Ectodermal cell (in vitro differentiated cells): Measurements from ENCODE around the gene RHOG.
"Not testable (repeated sequence)": the region's sequence is repeated elsewhere in the genome, so short reads cannot be mapped to it uniquely, and the experiment has no call there.

Experiments
- H3K27ac ChIP-seq: 2 replicates; pipeline ENCODE4 v1.7.0; 2013; ENCODE audit warnings: mild to moderate bottlenecking, low read depth, low read length; ENCODE audit not compliant: insufficient read depth, poor library complexity, severe bottlenecking
- H3K27me3 ChIP-seq: 2 replicates; pipeline ENCODE4 v1.7.0; 2013; ENCODE audit warnings: mild to moderate bottlenecking, low read length; ENCODE audit not compliant: insufficient read depth, control insufficient read depth, poor library complexity, severe bottlenecking
- H3K36me3 ChIP-seq: one replicate; pipeline ENCODE4 v1.7.0; 2013; ENCODE audit warnings: low read length; ENCODE audit not compliant: control insufficient read depth, insufficient read depth
- H3K4me1 ChIP-seq: one replicate; pipeline ENCODE4 v1.7.0; 2013; ENCODE audit warnings: low read length; ENCODE audit not compliant: control insufficient read depth, insufficient read depth
- H3K4me3 ChIP-seq: 2 replicates; pipeline ENCODE4 v1.7.0; 2013; ENCODE audit warnings: low read depth, low read length, control low read depth; ENCODE audit not compliant: insufficient read depth
- H3K9me3 ChIP-seq: 2 replicates; pipeline ENCODE4 v1.7.0; 2013; ENCODE audit warnings: mild to moderate bottlenecking, low read length, moderate library complexity; ENCODE audit not compliant: control insufficient read depth
- WGBS, 2 experiments: methylation state at CpG; one replicate each; pipeline ENCODE4 v1.1.7; 2013; ENCODE audit warnings: missing lambda C conversion rate in 2 of 2; 5-methylcytosine and 5-hydroxymethylcytosine counted together

RHOG gene

DNA sequence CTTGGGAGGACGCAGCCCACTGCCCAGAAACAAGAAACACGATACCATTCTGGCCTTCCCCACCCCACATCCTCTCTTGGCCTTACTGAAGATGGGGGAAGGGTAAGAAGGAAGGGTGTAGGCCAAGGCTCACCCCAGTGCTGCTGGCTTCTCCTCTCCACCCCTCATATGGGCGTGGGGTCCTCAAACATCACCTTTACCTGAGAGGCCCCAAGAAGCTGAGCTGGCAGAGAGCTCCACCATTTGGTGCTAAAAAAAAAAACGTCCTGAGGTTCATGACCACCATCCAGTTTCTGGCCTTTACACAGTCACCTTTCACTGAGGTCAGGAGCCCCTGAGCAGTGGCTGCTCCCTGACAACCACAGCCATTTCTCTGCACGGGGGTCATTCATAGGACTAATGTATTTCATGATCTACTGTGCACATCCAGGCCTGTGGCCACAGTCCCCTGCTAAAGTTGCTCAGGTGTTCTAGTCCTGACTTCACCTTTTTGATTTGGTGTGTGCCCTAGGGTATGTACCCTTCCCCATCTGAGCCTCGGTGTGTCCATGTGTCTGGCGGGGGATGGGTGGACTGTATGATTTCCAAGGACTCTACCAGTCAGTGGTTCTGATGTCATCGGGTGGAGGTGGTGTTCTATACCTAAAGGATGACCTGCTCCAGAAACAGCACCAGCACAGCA lies 15.1 kb downstream of the RHOG start:
- Histone ChIP-seq H3K36me3 (peaks cover 7% of the 10 kb centered on the region), H3K4me1 (peaks cover 6% of the 10 kb centered on the region), H3K27ac (no peak overlapping the region), H3K27me3 (no peaks in the 10 kb centered on the region), H3K4me3 (no peak overlapping the region), H3K9me3 (no peaks in the 10 kb centered on the region)
- 81 to 84% methylated on average over 7 to 8 of the region's 8 CpGs for WGBS, 2 experiments

GRCh38 chr11:3824714-3825472 lies 15.9 kb downstream of the RHOG start:
- WGBS, 2 experiments: 74 to 78% methylated on average over 18 of the region's 18 CpGs
- Histone ChIP-seq H3K4me3 (no peak overlapping the region), H3K36me3 (peaks cover 7% of the 10 kb centered on the region), H3K27ac (no peak overlapping the region), H3K27me3 (no peaks in the 10 kb centered on the region), H3K9me3 (no peaks in the 10 kb centered on the region), H3K4me1 (peaks cover 6% of the 10 kb centered on the region)

DNA sequence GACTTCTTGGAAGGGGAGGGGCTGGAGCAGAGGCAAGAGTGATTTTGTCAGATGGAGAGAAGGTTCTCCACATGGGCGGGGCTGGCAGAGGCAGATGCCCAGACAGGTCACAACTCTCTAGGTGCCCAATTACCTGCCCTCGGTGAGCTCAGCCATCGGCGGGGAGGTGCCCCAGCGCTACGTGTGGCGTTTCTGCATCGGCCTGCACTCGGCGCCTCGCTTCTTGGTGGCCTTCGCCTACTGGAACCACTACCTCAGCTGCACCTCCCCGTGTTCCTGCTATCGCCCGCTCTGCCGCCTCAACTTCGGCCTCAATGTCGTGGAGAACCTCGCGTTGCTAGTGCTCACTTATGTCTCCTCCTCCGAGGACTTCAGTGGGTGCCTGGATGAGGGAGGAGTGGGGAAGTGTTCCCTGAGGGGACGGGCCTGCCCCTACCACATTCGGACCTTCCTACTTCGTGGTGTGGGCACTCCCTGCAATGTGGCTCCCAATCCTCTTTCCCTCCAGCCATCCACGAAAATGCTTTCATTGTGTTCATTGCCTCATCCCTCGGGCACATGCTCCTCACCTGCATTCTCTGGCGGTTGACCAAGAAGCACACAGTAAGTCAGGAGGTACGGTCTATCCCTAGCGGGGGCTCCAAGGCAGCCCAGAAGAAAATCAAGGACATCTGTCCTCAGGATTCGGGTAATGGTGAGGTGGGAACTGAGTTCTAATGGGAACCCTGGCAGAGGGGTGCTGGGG lies 16.8 kb downstream of the RHOG start:
- no peaks in the 10 kb centered on the region for H3K9me3 ChIP-seq
- 95% methylated on average over 30 of the region's 30 CpGs for WGBS, 2 experiments
- H3K4me1 ChIP-seq: peaks cover 6% of the 10 kb centered on the region
- H3K36me3 ChIP-seq: peaks cover 7% of the 10 kb centered on the region
- no peak overlapping the region for H3K27ac ChIP-seq
- H3K27me3 ChIP-seq: no peaks in the 10 kb centered on the region
- H3K4me3 ChIP-seq: no peak overlapping the region

GRCh38 chr11:3823303-3823702 lies 17.5 kb downstream of the RHOG start:
- Histone ChIP-seq H3K27me3 (no peaks in the 10 kb centered on the region), H3K4me1 (peaks cover 6% of the 10 kb centered on the region), H3K36me3 (peaks cover 7% of the 10 kb centered on the region), H3K9me3 (no peaks in the 10 kb centered on the region), H3K4me3 (no peak overlapping the region), H3K27ac (no peak overlapping the region)
- 90 to 97% methylated on average over 3 of the region's 3 CpGs for WGBS, 2 experiments

- no peak overlapping the region for H3K27ac ChIP-seq
- H3K4me1 ChIP-seq: peaks cover 6% of the 10 kb centered on the region
- H3K4me3 ChIP-seq: no peak overlapping the region
- WGBS, 2 experiments: 86 to 93% methylated on average over 7 of the region's 7 CpGs
- peaks cover 1% of the 10 kb centered on the region for H3K36me3 ChIP-seq
- H3K9me3 ChIP-seq: no peaks in the 10 kb centered on the region
- no peaks in the 10 kb centered on the region for H3K27me3 ChIP-seq
Observed at GRCh38 chr11:3822312-3822711, 18.4 kb downstream of the RHOG start.

DNA sequence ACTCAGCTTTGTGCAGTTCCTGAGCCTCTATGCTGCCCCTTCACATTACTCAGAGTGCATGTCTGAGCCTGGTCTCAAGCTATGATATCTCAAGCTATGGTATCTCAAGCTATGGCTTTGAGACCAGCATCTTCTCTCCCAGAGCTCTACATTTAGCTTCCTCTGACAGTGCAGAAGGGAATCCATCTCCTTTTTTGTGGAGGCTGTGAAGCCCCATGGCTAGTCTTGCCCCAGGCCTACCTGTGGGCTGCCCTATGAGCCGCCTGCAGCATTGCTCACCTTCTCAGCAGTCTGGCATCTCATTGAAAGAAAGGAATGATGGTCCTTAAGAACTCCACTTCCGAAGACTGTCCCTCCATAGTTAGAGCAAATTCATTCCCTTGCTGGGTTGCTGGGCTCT lies 19.8 kb downstream of the RHOG start:
- H3K9me3 ChIP-seq: no peaks in the 10 kb centered on the region
- H3K4me1 ChIP-seq: no peaks in the 10 kb centered on the region
- H3K4me3 ChIP-seq: no peak overlapping the region
- H3K36me3 ChIP-seq: no peaks in the 10 kb centered on the region
- 91 to 99% methylated on average over 2 of the region's 2 CpGs for WGBS, 2 experiments
- H3K27me3 ChIP-seq: no peaks in the 10 kb centered on the region
- no peak overlapping the region for H3K27ac ChIP-seq

GRCh38 chr11:3817181-3817800 lies 23.5 kb downstream of the RHOG start:
- no peaks in the 10 kb centered on the region for H3K9me3 ChIP-seq
- no peak overlapping the region for H3K4me3 ChIP-seq
- H3K36me3 ChIP-seq: no peaks in the 10 kb centered on the region
- 94 to 95% methylated on average over 10 of the region's 10 CpGs for WGBS, 2 experiments
- H3K27ac ChIP-seq: no peak overlapping the region
- no peaks in the 10 kb centered on the region for H3K27me3 ChIP-seq
- no peaks in the 10 kb centered on the region for H3K4me1 ChIP-seq

- no peaks in the 10 kb centered on the region for H3K4me1 ChIP-seq
- no peaks in the 10 kb centered on the region for H3K36me3 ChIP-seq
- H3K9me3 ChIP-seq: no peaks in the 10 kb centered on the region
- no peak overlapping the region for H3K4me3 ChIP-seq
- H3K27ac ChIP-seq: no peak overlapping the region
- WGBS, 2 experiments: 92 to 95% methylated on average over 2 of the region's 2 CpGs
- no peaks in the 10 kb centered on the region for H3K27me3 ChIP-seq
Observed at GRCh38 chr11:3816673-3817072, 24.1 kb downstream of the RHOG start.

- no peaks in the 10 kb centered on the region for H3K36me3 ChIP-seq
- H3K4me3 ChIP-seq: no peak overlapping the region
- H3K9me3 ChIP-seq: no peaks in the 10 kb centered on the region
- no peak overlapping the region for H3K27ac ChIP-seq
- H3K27me3 ChIP-seq: no peaks in the 10 kb centered on the region
- WGBS, 2 experiments: 91 to 94% methylated on average over 4 of the region's 4 CpGs
- no peaks in the 10 kb centered on the region for H3K4me1 ChIP-seq
Observed at GRCh38 chr11:3815845-3816244, 24.9 kb downstream of the RHOG start.

DNA sequence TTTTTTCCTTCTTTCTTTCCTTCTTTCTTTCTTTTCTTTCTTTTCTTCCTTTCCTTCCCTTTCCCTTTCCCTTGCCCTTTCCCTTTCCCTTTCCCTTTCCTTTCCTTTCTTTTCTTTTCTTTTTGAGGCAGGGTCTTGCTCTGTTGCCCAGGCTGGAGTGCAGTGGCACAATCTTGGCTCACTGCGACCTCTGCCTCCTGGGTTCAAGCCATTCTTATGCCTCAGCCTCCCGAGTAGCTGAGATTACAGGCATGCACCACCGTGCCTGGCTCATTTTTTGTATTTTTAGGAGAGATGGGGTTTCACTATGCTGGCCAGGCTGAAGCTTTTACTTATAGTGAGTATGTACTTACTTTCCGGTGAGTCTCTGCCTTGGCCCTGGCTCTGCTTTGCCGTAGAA lies 25.9 kb downstream of the RHOG start:
- H3K27ac ChIP-seq, H3K27me3 ChIP-seq, H3K4me1 ChIP-seq, H3K36me3 ChIP-seq, H3K4me3 ChIP-seq, H3K9me3 ChIP-seq: not testable (repeated sequence)
- WGBS, 2 experiments: 90 to 96% methylated on average over 5 of the region's 5 CpGs
